GM21423 (cell line): ENCODE data around the gene RXFP1.

Experiments used
- ATAC-seq: cut with Tn5 transposase; IDR thresholded peaks from one replicate; pipeline ENCODE4 v1.9.1; 2021; ENCODE audit warnings: mild to moderate bottlenecking, moderate library complexity; ENCODE audit not compliant: unreplicated experiment

Gene RXFP1

GRCh38 chr4:158669310-158669709, 147.6 kb downstream of the RXFP1 start:
- ATAC-seq, result no peak

- ATAC-seq, result peak; percentile 27
These were observed 149.4 kb downstream of the RXFP1 start for GRCh38 chr4:158670975-158671664.

- no peak for ATAC-seq
These were observed 149.9 kb downstream of the RXFP1 start, which contains the start of gene C4orf46 for GRCh38 chr4:158671665-158671914. Gene C4orf46 (minus strand): TSS chr4:158671887. CDS start chr4:158671801, 86 bp downstream.

GRCh38 chr4:158671915-158672806, 150.5 kb downstream of the RXFP1 start, which contains the start of gene ETFDH:
Gene ETFDH (plus strand): TSS chr4:158672296. CDS start chr4:158672457, 161 bp downstream.
- ATAC-seq, result peak; percentile 84

GRCh38 chr4:158673633-158674032, 152.0 kb downstream of the RXFP1 start:
- ATAC-seq, result no peak

- ATAC-seq, result no peak
These were observed 154.4 kb downstream of the RXFP1 start for GRCh38 chr4:158676076-158676475.

- no peak for ATAC-seq
These were observed 157.1 kb downstream of the RXFP1 start for GRCh38 chr4:158678767-158679166.

GRCh38 chr4:158681629-158682028, 159.9 kb downstream of the RXFP1 start:
- ATAC-seq, result no peak

- ATAC-seq, result no peak
These were observed 160.4 kb downstream of the RXFP1 start for GRCh38 chr4:158682066-158682465.

- no peak for ATAC-seq
These were observed 167.1 kb downstream of the RXFP1 start for GRCh38 chr4:158688813-158689212.
